Activated CD4-positive, alpha-beta T cell treated with anti-CD3 and anti-CD28 coated beads for 24 hours (primary cell): ENCODE results near the gene CLN6.

Source experiments
- DNase-seq, 2 donors: peaks; one replicate each; pipeline ENCODE4 v3.0.0-alpha.2; 2020; ENCODE audit warnings: low read depth in 2 of 2

Gene CLN6

GRCh38 chr15:68229386-68230156 lies at the start of gene CLN6:
Gene CLN6 (minus strand): TSS chr15:68229728. CDS start chr15:68229584, 144 bp downstream.
- DNase-seq: peak; percentile 68 to 84

GRCh38 chr15:68278595-68279405 lies 49.3 kb upstream of the CLN6 start:
- DNase-seq: no peak

- peak; percentile 50 to 51 for DNase-seq
These were observed 48.7 kb upstream of the CLN6 start for GRCh38 chr15:68278345-68278594.

GRCh38 chr15:68277603-68278344 lies 48.2 kb upstream of the CLN6 start, which contains the start of gene FEM1B:
Gene FEM1B (plus strand): TSS chr15:68277745. CDS start chr15:68278418, 673 bp downstream.
- DNase-seq: peak; percentile 75 to 81

GRCh38 chr15:68277131-68277602 lies 47.6 kb upstream of the CLN6 start:
- no peak for DNase-seq

- DNase-seq: no peak
These were observed 47.1 kb upstream of the CLN6 start for GRCh38 chr15:68276668-68277067.

- no peak for DNase-seq
These were observed 45.7 kb upstream of the CLN6 start for GRCh38 chr15:68275165-68275746.

GRCh38 chr15:68274201-68274848 lies 44.8 kb upstream of the CLN6 start:
- no peak for DNase-seq

GRCh38 chr15:68272721-68273271 lies 43.3 kb upstream of the CLN6 start:
- no peak for DNase-seq

GRCh38 chr15:68271854-68272471 lies 42.4 kb upstream of the CLN6 start:
- no peak for DNase-seq

GRCh38 chr15:68268405-68268804 lies 38.9 kb upstream of the CLN6 start:
- no peak for DNase-seq

- DNase-seq: no peak
These were observed 36.1 kb upstream of the CLN6 start for GRCh38 chr15:68265674-68266073.

GRCh38 chr15:68265081-68265480 lies 35.6 kb upstream of the CLN6 start:
- DNase-seq: no peak

GRCh38 chr15:68264282-68264681 lies 34.8 kb upstream of the CLN6 start:
- DNase-seq: no peak

- no peak for DNase-seq
These were observed 33.2 kb upstream of the CLN6 start for GRCh38 chr15:68262514-68263356.

GRCh38 chr15:68261980-68262379 lies 32.5 kb upstream of the CLN6 start:
- DNase-seq: no peak

- no peak for DNase-seq
These were observed 31.7 kb upstream of the CLN6 start for GRCh38 chr15:68261241-68261640.

GRCh38 chr15:68259883-68260282 lies 30.4 kb upstream of the CLN6 start:
- DNase-seq: no peak

- no peak for DNase-seq
These were observed 29.2 kb upstream of the CLN6 start for GRCh38 chr15:68258692-68259091.
